WTC11 (cell line): ENCODE results near the gene TUBB1. TPM values are rescaled to one million over a fixed set of nuclear protein-coding genes. Genes with fewer than 3 reads are reported as not detected.

Experiments
- ATAC-seq: fragments of 200-7000 bp; cut with Tn5 transposase; 2 replicates; pipeline ENCODE4 v1.10.0; 2021; ENCODE audit warnings: mild to moderate bottlenecking, moderate library complexity
- CTCF ChIA-PET: fragments of 300-600 bp; sonication (Branson Sonifier 250); formaldehyde crosslinking; loops from one replicate; lab custom pipeline; 2021; ENCODE audit warnings: antibody characterized with exemption; lab: Charles Lee
- POLR2A ChIA-PET: fragments of 350-600 bp; sonication (Branson Sonifier 250); formaldehyde crosslinking; loops from one replicate; lab custom pipeline; 2021; ENCODE audit warnings: antibody characterized with exemption; lab: Charles Lee
- DNase-seq: peaks from one replicate; pipeline ENCODE4 v3.0.0; 2021; ENCODE audit warnings: low spot score
- H3K27ac Mint-ChIP-seq: 2 replicates; pipeline ENCODE4 v1.8.0; 2021; ENCODE audit warnings: mixed read lengths
- H3K27me3 Mint-ChIP-seq: 2 replicates; pipeline ENCODE4 v1.8.0; 2021; ENCODE audit warnings: low read depth, mild to moderate bottlenecking, moderate library complexity, mixed read lengths
- H3K36me3 Mint-ChIP-seq: 2 replicates; pipeline ENCODE4 v1.8.0; 2021; ENCODE audit warnings: mixed read lengths
- H3K4me1 Mint-ChIP-seq: 2 replicates; pipeline ENCODE4 v1.8.0; 2022; ENCODE audit warnings: mixed read lengths
- H3K4me3 Mint-ChIP-seq: 2 replicates; pipeline ENCODE4 v1.8.0; 2021; ENCODE audit warnings: mild to moderate bottlenecking, moderate library complexity, mixed read lengths
- H3K9me3 Mint-ChIP-seq: 2 replicates; pipeline ENCODE4 v1.8.0; 2021; ENCODE audit warnings: mixed read lengths
- CREB1 ChIP-seq: sonication (generic); formaldehyde crosslinking; IDR thresholded peaks from 2 replicates; pipeline ENCODE4 v1.8.0; 2023; ENCODE audit warnings: mild to moderate bottlenecking, missing genetic modification reagents
- EMX1 ChIP-seq: fragments of 250-450 bp; sonication (Bioruptor Pico); IDR thresholded peaks from 2 replicates; pipeline ENCODE4 v1.8.0; 2021; ENCODE audit warnings: mild to moderate bottlenecking
- ERG ChIP-seq: fragments of 250-450 bp; sonication (Bioruptor Pico); IDR thresholded peaks from 2 replicates; pipeline ENCODE4 v1.8.0; 2021; ENCODE audit warnings: mild to moderate bottlenecking
- FOXP4 ChIP-seq: sonication (generic); formaldehyde crosslinking; IDR thresholded peaks from 2 replicates; pipeline ENCODE4 v1.8.0; 2022; ENCODE audit warnings: mild to moderate bottlenecking, missing genetic modification reagents
- GABPB1 ChIP-seq: sonication (generic); formaldehyde crosslinking; IDR thresholded peaks from 2 replicates; pipeline ENCODE4 v1.8.1; 2023; ENCODE audit warnings: mild to moderate bottlenecking, missing genetic modification reagents
- GRHL2 ChIP-seq: fragments of 250-450 bp; sonication (Bioruptor Pico); IDR thresholded peaks from 2 replicates; pipeline ENCODE4 v1.8.0; 2022; ENCODE audit warnings: mild to moderate bottlenecking, moderate library complexity; ENCODE audit not compliant: insufficient replicate concordance, severe bottlenecking
- IRF1 ChIP-seq: sonication (generic); formaldehyde crosslinking; IDR thresholded peaks from 2 replicates; pipeline ENCODE4 v1.8.0; 2023; ENCODE audit warnings: missing genetic modification reagents
- MAX ChIP-seq: sonication (generic); formaldehyde crosslinking; IDR thresholded peaks from 2 replicates; pipeline ENCODE4 v1.8.0; 2022; ENCODE audit warnings: mild to moderate bottlenecking, missing genetic modification reagents
- MYBL2 ChIP-seq: sonication (generic); formaldehyde crosslinking; IDR thresholded peaks from 2 replicates; pipeline ENCODE4 v1.8.1; 2023; ENCODE audit warnings: mild to moderate bottlenecking, moderate library complexity, missing genetic modification reagents
- NFATC4 ChIP-seq: fragments of 250-450 bp; sonication (Bioruptor Pico); IDR thresholded peaks from 2 replicates; pipeline ENCODE4 v1.9.0; 2021; ENCODE audit warnings: mild to moderate bottlenecking
- NFYB ChIP-seq: sonication (generic); formaldehyde crosslinking; conservative IDR thresholded peaks from 2 replicates; pipeline ENCODE4 v1.8.0; 2022; ENCODE audit warnings: low read depth, missing genetic modification reagents
- PRRX2 ChIP-seq: fragments of 250-450 bp; sonication (Bioruptor Pico); IDR thresholded peaks from 2 replicates; pipeline ENCODE4 v1.8.0; 2021; ENCODE audit warnings: mild to moderate bottlenecking
- USF1 ChIP-seq: sonication (generic); formaldehyde crosslinking; IDR thresholded peaks from 2 replicates; pipeline ENCODE4 v1.8.0; 2022; ENCODE audit warnings: mild to moderate bottlenecking, missing genetic modification reagents
- ZMAT4 ChIP-seq: fragments of 250-450 bp; sonication (Bioruptor Pico); IDR thresholded peaks from 2 replicates; pipeline ENCODE4 v1.9.0; 2021; ENCODE audit warnings: mild to moderate bottlenecking
- ZNF512 ChIP-seq: sonication (generic); formaldehyde crosslinking; IDR thresholded peaks from 2 replicates; pipeline ENCODE4 v1.8.1; 2022; ENCODE audit warnings: missing genetic modification reagents, borderline replicate concordance
- ZNF671 ChIP-seq: fragments of 250-450 bp; sonication (Bioruptor Pico); IDR thresholded peaks from 2 replicates; pipeline ENCODE4 v1.8.0; 2021; ENCODE audit warnings: mild to moderate bottlenecking
- ZSCAN18 ChIP-seq: fragments of 250-450 bp; sonication (Bioruptor Pico); IDR thresholded peaks from 2 replicates; pipeline ENCODE4 v2.1.2; 2022; ENCODE audit warnings: mild to moderate bottlenecking, moderate library complexity
- total RNA-seq: library from RNA; stranded (reverse); gene quantifications from 3 replicates; pipeline ENCODE4 v1.2.3, GENCODE V29; 2021

Gene TUBB1
- total RNA-seq, 1 experiment from 2014 or later, result not detected

GRCh38 chr20:58973179-58973578 is 46.0 kb upstream of the TUBB1 start (continued):
- TF ChIP-seq GABPB1 (CRISPR knock-in tag) (no peak), CREB1 (CRISPR knock-in tag) (no peak), NFYB (CRISPR knock-in tag) (no peak), GRHL2 (CRISPR knock-in tag) (no peak), ZNF512 (no peak), ZNF671 (CRISPR knock-in tag) (no peak)

- no peak overlapping the region for H3K27ac Mint-ChIP-seq
- H3K27me3 Mint-ChIP-seq, result peaks cover 6% of the 10 kb centered on the region
- CTCF ChIA-PET, result no interaction called here
- H3K4me1 Mint-ChIP-seq, result peaks cover 12% of the 10 kb centered on the region
- H3K4me3 Mint-ChIP-seq, result no peak overlapping the region
- POLR2A ChIA-PET, result no interaction called here
- ATAC-seq, result no peak
- H3K9me3 Mint-ChIP-seq, result peaks cover 24% of the 10 kb centered on the region
- peaks cover 10% of the 10 kb centered on the region for H3K36me3 Mint-ChIP-seq
- no peak for DNase-seq
- no peak for TF ChIP-seq MAX (CRISPR knock-in tag)
- no peak for TF ChIP-seq MYBL2
- no peak for TF ChIP-seq IRF1 (CRISPR knock-in tag)
- no peak for TF ChIP-seq ERG
- no peak for TF ChIP-seq NFATC4
- no peak for TF ChIP-seq ZNF512
- TF ChIP-seq EMX1, result no peak
- no peak for TF ChIP-seq ZSCAN18 (CRISPR knock-in tag)
- no peak for TF ChIP-seq PRRX2 (CRISPR knock-in tag)
- no peak for TF ChIP-seq ZMAT4 (CRISPR knock-in tag)
- TF ChIP-seq USF1, result no peak
- TF ChIP-seq FOXP4 (CRISPR knock-in tag), result no peak
These were observed 45.4 kb upstream of the TUBB1 start for GRCh38 chr20:58973866-58974265.
